HG03342 (cell line): ENCODE data around the gene LTB4R2.
A peak's percentile ranks its signal among the peaks of the same experiment; 100 is the strongest.
"Not testable (repeated sequence)": the region's sequence is repeated elsewhere in the genome, so short reads cannot be mapped to it uniquely, and the experiment has no call there.

Experiments
- ATAC-seq: cut with Tn5 transposase; IDR thresholded peaks from one replicate; pipeline ENCODE4 v1.9.1; 2021; ENCODE audit warnings: mild to moderate bottlenecking, moderate library complexity; ENCODE audit not compliant: unreplicated experiment

The LTB4R2 gene

GRCh38 chr14:24338843-24339242 lies 28.9 kb downstream of the LTB4R2 start:
- ATAC-seq = no peak

GRCh38 chr14:24339284-24340151 lies 29.6 kb downstream of the LTB4R2 start, which contains the start of gene RIPK3:
Gene RIPK3 (minus strand): TSS chr14:24339991. CDS start chr14:24339826, 165 bp downstream.
- peak; percentile 82 for ATAC-seq

- no peak for ATAC-seq
These were observed 30.7 kb downstream of the LTB4R2 start for GRCh38 chr14:24340606-24341005.

- ATAC-seq = no peak
These were observed 32.9 kb downstream of the LTB4R2 start for GRCh38 chr14:24342889-24343288.

- no peak for ATAC-seq
These were observed 34.1 kb downstream of the LTB4R2 start for GRCh38 chr14:24343795-24344660.

GRCh38 chr14:24347134-24347533 lies 37.2 kb downstream of the LTB4R2 start:
- ATAC-seq = no peak

- no peak for ATAC-seq
These were observed 38.2 kb downstream of the LTB4R2 start for GRCh38 chr14:24348186-24348585.

- no peak for ATAC-seq
These were observed 39.8 kb downstream of the LTB4R2 start for GRCh38 chr14:24349742-24350141.

- ATAC-seq = no peak
These were observed 41.6 kb downstream of the LTB4R2 start for GRCh38 chr14:24351517-24351916.

- no peak for ATAC-seq
These were observed 43.9 kb downstream of the LTB4R2 start for GRCh38 chr14:24353559-24354481.

- not testable (repeated sequence) for ATAC-seq
These were observed 44.5 kb downstream of the LTB4R2 start for GRCh38 chr14:24354482-24354825.

- no peak for ATAC-seq
These were observed 45.1 kb downstream of the LTB4R2 start for GRCh38 chr14:24355009-24355408.

- ATAC-seq = no peak
These were observed 46.3 kb downstream of the LTB4R2 start for GRCh38 chr14:24356208-24356607.

- no peak for ATAC-seq
These were observed 50.3 kb downstream of the LTB4R2 start for GRCh38 chr14:24360281-24360680.

GRCh38 chr14:24361326-24361725 lies 51.4 kb downstream of the LTB4R2 start:
- no peak for ATAC-seq
